Upper lobe of right lung (tissue), 1 donor: ENCODE results near the gene NLN. TPM values are rescaled to one million over a fixed set of nuclear protein-coding genes. Genes with fewer than 3 reads are reported as not detected.

Source experiments
- ATAC-seq: fragments of 200-7000 bp; cut with Tn5 transposase; one replicate; pipeline ENCODE4 v1.9.1; 2020; ENCODE audit warnings: mild to moderate bottlenecking, moderate library complexity
- DNase-seq: peaks from one replicate; pipeline ENCODE4 v3.0.0-alpha.2; 2020
- H3K27ac ChIP-seq: fragments of 200-600 bp; one replicate; pipeline ENCODE4 v1.8.0; 2022
- H3K27me3 ChIP-seq: fragments of 200-600 bp; one replicate; pipeline ENCODE4 v1.8.0; 2022; ENCODE audit warnings: mild to moderate bottlenecking
- H3K36me3 ChIP-seq: fragments of 200-600 bp; one replicate; pipeline ENCODE4 v1.8.0; 2022
- H3K4me1 ChIP-seq: fragments of 200-600 bp; one replicate; pipeline ENCODE4 v1.8.0; 2022
- H3K4me3 ChIP-seq: fragments of 200-600 bp; one replicate; pipeline ENCODE4 v1.8.0; 2022; ENCODE audit warnings: mild to moderate bottlenecking
- H3K9me3 ChIP-seq: fragments of 200-600 bp; one replicate; pipeline ENCODE4 v1.8.0; 2022
- CTCF ChIP-seq: fragments of 200-600 bp; IDR thresholded peaks from one replicate; pipeline ENCODE4 v1.8.0; 2022; ENCODE audit warnings: antibody characterized with exemption
- intact Hi-C: fragments of 100-400 bp; cut with DNase I; formaldehyde crosslinking; loops from one replicate; pipeline ENCODE4 v1.11.0; 2022
- total RNA-seq: library from RNA; stranded (reverse); fragmentation: NEBNext Ultra II Directional; extraction: Animal tissue kit (Norgen Biotek cat#: 25700); gene quantifications from one replicate; pipeline ENCODE4 v1.2.1, GENCODE V29; 2021
- donor health status: DM: no; HTN: yes; CAD: no; lungs with severe emphysema.

Gene NLN
- total RNA-seq, 1 donor from 2014 or later = 15.8 TPM

GRCh38 chr5:65831276-65831675 lies 109.3 kb downstream of the NLN start:
- DNase-seq (no peak), ATAC-seq (no peak)
- no peaks in the 10 kb centered on the region for H3K9me3 ChIP-seq
- no peak for TF ChIP-seq CTCF
- intact Hi-C loops = no loop called here
- H3K36me3 ChIP-seq = no peaks in the 10 kb centered on the region
- no peak overlapping the region for H3K27ac ChIP-seq
- H3K4me1 ChIP-seq = no peaks in the 10 kb centered on the region
- no peaks in the 10 kb centered on the region for H3K27me3 ChIP-seq
- no peak overlapping the region for H3K4me3 ChIP-seq

- H3K9me3 ChIP-seq = no peaks in the 10 kb centered on the region
- no peak overlapping the region for H3K27ac ChIP-seq
- no peak for ATAC-seq
- intact Hi-C loops = no loop called here
- no peaks in the 10 kb centered on the region for H3K36me3 ChIP-seq
- no peak for DNase-seq
- TF ChIP-seq CTCF = no peak
- H3K4me1 ChIP-seq = no peaks in the 10 kb centered on the region
- no peaks in the 10 kb centered on the region for H3K27me3 ChIP-seq
- H3K4me3 ChIP-seq = no peak overlapping the region
Measured at GRCh38 chr5:65832152-65832551, 110.1 kb downstream of the NLN start.

GRCh38 chr5:65832603-65833228 lies 110.7 kb downstream of the NLN start:
- no peak for DNase-seq
- ATAC-seq = no peak
- TF ChIP-seq CTCF = no peak
- Histone ChIP-seq H3K27ac (no peak overlapping the region), H3K9me3 (no peaks in the 10 kb centered on the region), H3K27me3 (no peaks in the 10 kb centered on the region), H3K36me3 (no peaks in the 10 kb centered on the region), H3K4me1 (no peaks in the 10 kb centered on the region), H3K4me3 (no peak overlapping the region)
- intact Hi-C loops = no loop called here

GRCh38 chr5:65833780-65834179 lies 111.8 kb downstream of the NLN start:
- DNase-seq (no peak), ATAC-seq (no peak)
- intact Hi-C loops = no loop called here
- no peaks in the 10 kb centered on the region for H3K27me3 ChIP-seq
- no peak overlapping the region for H3K27ac ChIP-seq
- TF ChIP-seq CTCF = no peak
- H3K4me1 ChIP-seq = no peaks in the 10 kb centered on the region
- no peaks in the 10 kb centered on the region for H3K36me3 ChIP-seq
- H3K4me3 ChIP-seq = no peak overlapping the region
- H3K9me3 ChIP-seq = no peaks in the 10 kb centered on the region

GRCh38 chr5:65834306-65834705 lies 112.3 kb downstream of the NLN start:
- no peak for DNase-seq
- Histone ChIP-seq H3K27ac (no peak overlapping the region), H3K27me3 (no peaks in the 10 kb centered on the region), H3K36me3 (no peaks in the 10 kb centered on the region), H3K4me3 (no peak overlapping the region), H3K4me1 (no peaks in the 10 kb centered on the region), H3K9me3 (no peaks in the 10 kb centered on the region)
- intact Hi-C loops = no loop called here
- no peak for ATAC-seq
- no peak for TF ChIP-seq CTCF

- intact Hi-C loops = no loop called here
- Histone ChIP-seq H3K4me1 (no peaks in the 10 kb centered on the region), H3K9me3 (no peaks in the 10 kb centered on the region), H3K36me3 (no peaks in the 10 kb centered on the region), H3K27me3 (no peaks in the 10 kb centered on the region), H3K4me3 (no peak overlapping the region), H3K27ac (no peak overlapping the region)
- TF ChIP-seq CTCF = no peak
- no peak for DNase-seq
- no peak for ATAC-seq
Measured at GRCh38 chr5:65835191-65835590, 113.2 kb downstream of the NLN start.
